ENCODE results near the gene PLPPR1.

PLPPR1 gene

DNA sequence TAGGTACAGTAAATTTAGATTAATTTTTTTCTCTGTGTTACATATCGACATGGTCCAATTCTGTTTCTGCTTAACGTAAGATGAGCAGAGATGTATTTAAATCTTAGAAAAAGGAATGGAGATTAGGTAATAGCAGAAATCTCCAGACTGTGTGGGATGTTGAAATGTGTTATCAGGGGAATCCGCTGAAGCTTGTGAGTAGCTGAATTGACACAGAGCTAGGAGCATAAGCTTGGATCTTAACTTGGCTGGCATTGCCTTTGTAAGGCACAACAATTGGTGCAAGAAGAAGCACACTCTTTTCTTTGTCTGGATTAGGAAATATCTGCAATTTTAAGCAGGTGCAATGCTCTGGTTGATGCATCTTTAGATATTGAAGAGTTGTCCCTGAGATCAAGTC is 53.1 kb downstream of the PLPPR1 start:
- no peaks in the 10 kb centered on the region for H3K36me3 ChIP-seq
- H3K9me3 ChIP-seq, result no peaks in the 10 kb centered on the region
- H3K4me2 ChIP-seq, result no peak overlapping the region
- peaks cover under 1% of the 10 kb centered on the region; the same call in 1 of the 2 replicates for H3K4me1 ChIP-seq
- no peak for TF ChIP-seq Cebpa-rat (IDR thresholded peaks at IDR 0.05)
- no peak overlapping the region for H3K4me3 ChIP-seq
- no peaks in the 10 kb centered on the region for H3K27me3 ChIP-seq
- H3K27ac ChIP-seq, result no peak overlapping the region
- H4K20me1 ChIP-seq, result no peaks in the 10 kb centered on the region
- H3K9ac ChIP-seq, result no peak overlapping the region

DNA sequence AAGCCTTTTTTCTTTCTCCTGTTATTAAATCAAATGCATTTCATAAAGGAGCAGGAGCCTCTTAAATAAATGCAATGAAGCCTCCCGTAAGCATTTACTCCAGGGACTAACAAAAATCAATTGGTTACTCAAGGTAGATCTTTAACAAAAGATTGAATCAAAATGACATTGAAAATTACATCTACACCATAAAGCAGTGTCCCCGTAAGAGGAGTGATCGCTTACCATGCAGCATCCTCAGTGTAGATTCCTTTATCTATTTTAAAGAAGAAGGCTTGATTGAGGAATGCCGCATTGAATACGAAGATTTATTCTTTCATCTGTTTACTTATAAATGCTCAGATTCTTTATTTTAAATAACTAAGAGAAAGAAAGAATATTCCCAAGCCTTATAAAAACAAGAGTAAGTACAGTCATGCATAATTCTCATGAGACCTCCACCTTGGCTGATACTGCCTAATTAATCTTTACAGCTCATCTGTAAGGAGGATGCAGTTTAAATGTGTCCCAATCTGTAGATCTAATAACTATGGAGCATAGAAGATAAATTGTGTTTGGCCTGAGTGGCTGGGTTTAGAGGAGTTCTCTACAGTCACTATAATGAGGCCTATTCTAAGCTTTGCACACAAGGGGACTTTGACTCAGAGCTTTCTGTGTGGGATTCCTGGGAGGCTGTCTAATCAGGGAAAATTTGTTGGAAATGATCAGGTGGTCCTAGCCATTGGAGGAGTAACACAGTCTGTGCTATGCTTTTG is 55.1 kb downstream of the PLPPR1 start:
- Histone ChIP-seq H3K4me2 (no peak overlapping the region), H3K4me1 (peaks cover 12% of the 10 kb centered on the region; the same call in 1 of the 2 replicates), H3K9ac (no peak overlapping the region), H3K27me3 (no peaks in the 10 kb centered on the region), H3K4me3 (no peak overlapping the region), H3K9me3 (no peaks in the 10 kb centered on the region), H4K20me1 (no peaks in the 10 kb centered on the region), H3K36me3 (no peaks in the 10 kb centered on the region), H3K27ac (no peak overlapping the region)
- no peak for TF ChIP-seq Cebpa-rat (IDR thresholded peaks at IDR 0.05)

DNA sequence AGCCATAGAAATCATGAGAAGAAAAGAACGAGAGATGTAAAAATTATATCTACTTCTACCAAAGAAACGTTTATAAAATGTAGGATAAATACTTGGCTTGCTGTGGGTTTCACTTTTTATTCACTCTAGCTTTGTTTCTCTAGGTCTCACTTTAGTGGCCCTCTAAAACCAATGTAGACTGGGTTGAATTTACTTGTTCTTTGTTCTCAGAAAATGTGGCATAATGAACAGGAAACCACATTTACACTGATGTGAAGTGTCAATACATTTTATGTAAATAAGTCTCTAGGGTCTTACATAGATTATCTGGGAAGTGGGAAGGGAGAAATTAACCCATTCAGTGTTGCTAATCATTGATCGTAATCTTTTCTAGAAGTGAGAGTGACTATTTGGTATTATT is 58.9 kb downstream of the PLPPR1 start:
- TF ChIP-seq Cebpa-rat (IDR thresholded peaks at IDR 0.05), result no peak
- Histone ChIP-seq H3K27me3 (no peaks in the 10 kb centered on the region), H3K36me3 (no peaks in the 10 kb centered on the region), H3K9me3 (no peaks in the 10 kb centered on the region), H3K9ac (no peak overlapping the region), H3K4me1 (peaks cover 12% of the 10 kb centered on the region; the same call in 1 of the 2 replicates), H4K20me1 (no peaks in the 10 kb centered on the region), H3K27ac (no peak overlapping the region), H3K4me3 (no peak overlapping the region), H3K4me2 (peak overlapping the region; percentile 18; the same call in 1 of the 2 replicates)

DNA sequence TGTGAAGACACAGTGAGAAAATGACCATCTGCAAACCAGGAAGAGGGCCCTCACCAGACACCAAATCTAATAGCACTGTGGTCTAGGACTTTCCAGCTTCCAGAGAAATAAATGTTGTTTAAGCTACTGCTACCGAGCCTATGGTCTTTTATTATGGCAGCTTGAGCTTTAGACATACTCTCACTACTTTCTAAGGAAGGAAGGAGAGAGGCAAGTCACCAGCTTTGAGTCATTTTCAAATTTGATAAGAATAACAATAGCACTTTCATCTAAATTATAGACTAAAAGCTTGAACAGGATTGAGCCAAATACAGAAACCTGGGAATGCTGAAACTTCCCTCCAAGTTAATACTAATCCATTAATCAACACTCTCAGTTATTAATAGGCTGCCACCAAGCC is 64.4 kb downstream of the PLPPR1 start:
- TF ChIP-seq Cebpa-rat (IDR thresholded peaks at IDR 0.05), result no peak
- Histone ChIP-seq H3K9me3 (no peaks in the 10 kb centered on the region), H3K4me3 (no peak overlapping the region), H3K27ac (no peak overlapping the region), H3K36me3 (no peaks in the 10 kb centered on the region), H3K9ac (no peak overlapping the region), H3K4me1 (no peaks in the 10 kb centered on the region), H3K4me2 (no peak overlapping the region), H4K20me1 (no peaks in the 10 kb centered on the region), H3K27me3 (no peaks in the 10 kb centered on the region)

DNA sequence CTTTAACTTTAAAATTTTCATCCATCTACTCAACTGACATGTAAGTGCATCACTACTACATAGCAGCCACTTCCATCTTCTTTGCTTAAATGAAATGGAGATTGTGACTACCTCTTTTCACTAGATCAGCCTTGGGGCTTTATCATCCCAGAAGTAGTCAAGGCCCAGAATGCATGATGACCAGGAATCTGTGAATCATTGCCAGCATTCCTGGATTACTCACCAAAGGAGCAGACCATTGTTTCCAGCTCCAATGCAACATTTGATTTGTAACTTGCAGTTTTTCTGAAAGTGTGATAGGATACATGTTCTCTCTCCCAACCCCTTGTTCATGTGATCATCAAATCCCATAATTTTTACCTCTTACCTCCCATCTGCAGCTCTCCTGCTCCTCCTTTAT is 65.1 kb downstream of the PLPPR1 start:
- no peak for TF ChIP-seq Cebpa-rat (IDR thresholded peaks at IDR 0.05)
- Histone ChIP-seq H3K36me3 (no peaks in the 10 kb centered on the region), H3K4me3 (no peak overlapping the region), H3K4me2 (no peak overlapping the region), H3K4me1 (no peaks in the 10 kb centered on the region), H3K27me3 (no peaks in the 10 kb centered on the region), H4K20me1 (no peaks in the 10 kb centered on the region), H3K9ac (no peak overlapping the region), H3K27ac (no peak overlapping the region), H3K9me3 (no peaks in the 10 kb centered on the region)

DNA sequence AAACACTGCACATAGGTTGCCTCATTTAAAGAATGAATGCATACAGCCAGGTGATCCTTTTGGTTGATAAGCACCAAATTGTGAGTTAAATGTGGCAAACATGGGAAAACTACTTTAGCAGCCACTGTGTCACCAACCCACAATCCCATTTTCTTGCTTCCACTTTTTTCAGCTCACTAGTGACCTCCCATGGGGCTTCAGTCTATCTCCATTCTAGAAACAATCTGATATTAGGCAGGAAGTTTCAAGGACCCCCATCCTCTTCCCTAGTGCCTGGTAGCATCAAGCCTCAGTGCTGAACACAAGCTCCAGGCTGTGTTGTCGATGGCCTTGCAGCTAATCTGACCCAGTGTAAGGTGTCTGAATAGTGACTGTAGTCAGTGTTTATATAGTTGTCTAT is 66.2 kb downstream of the PLPPR1 start:
- Histone ChIP-seq H3K4me1 (no peaks in the 10 kb centered on the region), H4K20me1 (no peaks in the 10 kb centered on the region), H3K27ac (no peak overlapping the region), H3K27me3 (no peaks in the 10 kb centered on the region), H3K4me2 (no peak overlapping the region), H3K9me3 (no peaks in the 10 kb centered on the region), H3K9ac (no peak overlapping the region), H3K4me3 (no peak overlapping the region), H3K36me3 (no peaks in the 10 kb centered on the region)
- TF ChIP-seq Cebpa-rat (IDR thresholded peaks at IDR 0.05), result no peak

DNA sequence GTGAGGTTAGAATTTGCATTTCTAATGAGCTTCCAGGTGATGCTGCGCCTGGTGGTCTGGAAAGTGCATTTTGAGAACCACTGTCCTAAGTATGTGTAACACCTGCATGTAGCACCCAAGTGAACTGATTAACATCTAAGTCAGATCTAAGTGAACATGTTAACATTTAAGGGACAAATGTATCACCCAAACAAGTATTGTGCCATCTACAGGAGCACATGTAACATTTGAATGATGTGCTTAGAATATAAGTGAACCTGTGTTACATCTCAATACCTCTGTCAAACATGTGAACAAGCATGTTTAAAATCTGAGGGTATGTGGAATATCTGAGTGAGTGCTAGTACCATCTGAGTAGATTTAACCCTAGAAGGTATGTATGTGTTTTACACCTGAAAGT is 68.7 kb downstream of the PLPPR1 start:
- no peak overlapping the region for H3K27ac ChIP-seq
- H3K4me2 ChIP-seq, result no peak overlapping the region
- TF ChIP-seq Cebpa-rat (IDR thresholded peaks at IDR 0.05), result no peak
- H3K4me3 ChIP-seq, result no peak overlapping the region
- no peaks in the 10 kb centered on the region for H3K4me1 ChIP-seq
- no peaks in the 10 kb centered on the region for H3K36me3 ChIP-seq
- H3K27me3 ChIP-seq, result no peaks in the 10 kb centered on the region
- no peak overlapping the region for H3K9ac ChIP-seq
- no peaks in the 10 kb centered on the region for H3K9me3 ChIP-seq
- no peaks in the 10 kb centered on the region for H4K20me1 ChIP-seq

DNA sequence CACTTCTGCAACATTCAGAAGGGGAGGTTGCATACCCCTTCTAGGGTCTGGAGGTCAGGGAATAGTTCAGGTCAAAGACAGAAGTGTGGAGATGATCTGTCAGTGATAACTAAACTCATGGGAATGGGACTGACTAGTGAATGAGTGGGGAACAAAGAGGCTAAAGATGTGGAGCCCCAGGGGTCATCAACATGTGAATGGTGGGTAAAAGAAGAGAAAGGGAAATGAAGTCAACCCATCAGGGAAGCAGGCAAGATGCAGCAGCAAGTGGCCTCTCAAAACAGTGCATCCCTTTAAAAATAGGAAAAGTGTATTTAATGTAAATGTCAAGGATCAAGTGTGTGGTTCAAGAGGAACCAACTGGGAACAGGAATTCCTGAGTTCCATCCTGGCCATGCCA is 69.9 kb downstream of the PLPPR1 start:
- Histone ChIP-seq H3K27ac (no peak overlapping the region), H3K27me3 (no peaks in the 10 kb centered on the region), H3K9ac (no peak overlapping the region), H3K9me3 (no peaks in the 10 kb centered on the region), H3K4me1 (no peaks in the 10 kb centered on the region), H4K20me1 (no peaks in the 10 kb centered on the region), H3K36me3 (no peaks in the 10 kb centered on the region), H3K4me3 (no peak overlapping the region), H3K4me2 (no peak overlapping the region)
- TF ChIP-seq Cebpa-rat (IDR thresholded peaks at IDR 0.05), result no peak

DNA sequence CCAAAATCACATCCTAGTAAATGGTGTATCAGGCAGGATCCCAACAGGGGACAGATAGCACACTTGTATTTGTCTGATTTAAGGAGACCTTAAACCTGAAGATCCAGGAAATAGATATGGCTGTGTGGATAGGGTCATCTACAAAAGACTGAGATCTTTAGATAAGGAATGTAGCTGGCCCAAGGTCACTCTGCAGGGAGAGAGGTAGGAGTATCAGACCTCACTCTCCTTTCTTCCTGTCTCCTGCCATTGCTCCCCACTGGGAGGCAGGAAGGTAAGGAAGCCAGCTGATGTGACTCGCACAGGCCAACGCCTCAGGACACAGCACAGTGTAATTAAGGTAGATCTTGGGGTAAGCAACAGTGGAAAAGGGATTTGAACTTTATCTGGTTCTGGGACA is 85.8 kb downstream of the PLPPR1 start:
- H3K4me2 ChIP-seq, result no peak overlapping the region
- H3K27ac ChIP-seq, result no peak overlapping the region
- H3K4me1 ChIP-seq, result no peaks in the 10 kb centered on the region
- no peak overlapping the region for H3K4me3 ChIP-seq
- no peaks in the 10 kb centered on the region for H3K27me3 ChIP-seq
- H3K36me3 ChIP-seq, result no peaks in the 10 kb centered on the region
- no peak for TF ChIP-seq Cebpa-rat (IDR thresholded peaks at IDR 0.05)
- H4K20me1 ChIP-seq, result no peaks in the 10 kb centered on the region
- H3K9ac ChIP-seq, result no peak overlapping the region
- H3K9me3 ChIP-seq, result 0 out of 2 replicates have a peak, but pooled peaks cover under 1% of the 10 kb centered on the region

DNA sequence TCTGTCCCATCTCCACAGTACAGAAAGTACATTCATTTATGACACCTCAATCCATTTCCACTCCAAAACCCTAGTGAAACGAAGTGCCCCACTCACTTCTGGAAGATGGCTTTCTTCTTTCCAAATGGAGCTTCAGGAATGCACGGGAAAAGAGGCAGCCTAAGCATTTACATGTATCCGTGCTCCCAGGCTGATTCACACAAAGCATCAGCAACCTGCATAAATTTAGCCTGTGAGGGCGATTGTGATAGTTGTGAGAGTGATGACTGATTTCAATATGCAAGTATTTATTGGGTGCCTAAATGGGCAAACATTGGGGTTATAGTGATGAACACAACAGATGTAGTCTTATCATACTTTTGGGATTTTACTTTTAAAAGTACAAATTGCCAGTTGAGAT is 86.6 kb downstream of the PLPPR1 start:
- Histone ChIP-seq H3K9ac (no peak overlapping the region), H3K4me1 (no peaks in the 10 kb centered on the region), H3K9me3 (no peaks in the 10 kb centered on the region), H3K36me3 (no peaks in the 10 kb centered on the region), H3K4me3 (no peak overlapping the region), H4K20me1 (no peaks in the 10 kb centered on the region), H3K27ac (no peak overlapping the region), H3K4me2 (no peak overlapping the region), H3K27me3 (no peaks in the 10 kb centered on the region)
- TF ChIP-seq Cebpa-rat (IDR thresholded peaks at IDR 0.05), result no peak

DNA sequence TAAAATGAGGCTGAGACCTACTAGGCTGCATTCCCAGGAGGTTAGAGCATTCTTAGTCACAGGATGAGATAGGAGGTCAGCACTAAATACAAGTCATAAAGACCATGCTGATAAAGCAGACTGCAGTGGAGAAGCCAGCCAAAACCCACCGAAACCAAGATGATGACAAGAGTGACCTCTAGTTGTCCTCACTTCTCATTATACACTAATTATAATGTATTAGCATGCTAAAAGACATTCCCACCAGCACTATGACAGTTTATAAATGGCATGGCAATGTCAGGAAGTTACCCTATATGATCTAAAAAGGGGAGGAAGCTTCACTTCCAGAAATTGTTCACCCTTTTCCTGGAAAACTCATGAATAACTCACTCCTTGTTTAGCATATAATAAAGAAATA is 88.6 kb downstream of the PLPPR1 start:
- Histone ChIP-seq H3K36me3 (no peaks in the 10 kb centered on the region), H3K4me1 (no peaks in the 10 kb centered on the region), H3K9ac (no peak overlapping the region), H4K20me1 (no peaks in the 10 kb centered on the region), H3K4me3 (no peak overlapping the region), H3K27me3 (no peaks in the 10 kb centered on the region), H3K9me3 (no peaks in the 10 kb centered on the region), H3K4me2 (no peak overlapping the region), H3K27ac (no peak overlapping the region)
- TF ChIP-seq Cebpa-rat (IDR thresholded peaks at IDR 0.05), result no peak
